HG03108 (cell line): Measurements from ENCODE around the gene GGT6.

ENCODE experiments used
- ATAC-seq: cut with Tn5 transposase; IDR thresholded peaks from one replicate; pipeline ENCODE4 v1.9.1; 2021; ENCODE audit warnings: moderate library complexity; ENCODE audit not compliant: unreplicated experiment

Gene GGT6

DNA sequence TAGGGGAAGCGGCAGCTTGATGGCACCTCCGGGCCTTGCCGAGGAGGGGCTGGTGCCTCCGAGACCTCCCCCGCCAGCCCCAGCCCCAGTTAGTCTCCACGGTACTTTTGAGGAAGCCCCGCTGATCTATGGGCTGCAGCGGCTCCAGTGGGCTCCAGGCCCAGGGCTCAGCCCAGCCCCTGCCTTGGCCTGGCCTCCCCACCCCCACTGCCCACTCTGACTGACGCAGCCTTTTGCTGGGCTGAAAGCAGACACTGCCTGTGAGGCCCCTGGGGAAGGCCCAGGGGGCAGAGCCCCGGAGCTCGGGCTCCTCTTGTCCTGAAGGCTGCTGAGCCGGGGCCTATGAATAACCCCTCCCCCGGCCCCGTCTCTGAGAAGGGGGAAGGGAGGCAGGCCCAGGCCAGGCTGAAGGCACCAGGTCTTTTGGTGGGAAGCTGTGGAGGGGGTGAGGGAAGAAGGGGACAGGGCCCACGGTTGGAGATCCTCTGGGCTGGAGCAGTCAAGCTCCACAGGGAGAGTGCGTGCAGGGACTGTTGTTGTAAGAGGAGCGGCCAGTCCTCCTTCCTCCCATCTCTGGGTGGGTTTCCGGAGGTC, 16.4 kb upstream of the GGT6 start:
- ATAC-seq, result no peak

- ATAC-seq, result no peak
These were observed 15.8 kb upstream of the GGT6 start for GRCh38 chr17:4576161-4576558.

- no peak for ATAC-seq
These were observed 14.2 kb upstream of the GGT6 start for GRCh38 chr17:4574448-4575045.

DNA sequence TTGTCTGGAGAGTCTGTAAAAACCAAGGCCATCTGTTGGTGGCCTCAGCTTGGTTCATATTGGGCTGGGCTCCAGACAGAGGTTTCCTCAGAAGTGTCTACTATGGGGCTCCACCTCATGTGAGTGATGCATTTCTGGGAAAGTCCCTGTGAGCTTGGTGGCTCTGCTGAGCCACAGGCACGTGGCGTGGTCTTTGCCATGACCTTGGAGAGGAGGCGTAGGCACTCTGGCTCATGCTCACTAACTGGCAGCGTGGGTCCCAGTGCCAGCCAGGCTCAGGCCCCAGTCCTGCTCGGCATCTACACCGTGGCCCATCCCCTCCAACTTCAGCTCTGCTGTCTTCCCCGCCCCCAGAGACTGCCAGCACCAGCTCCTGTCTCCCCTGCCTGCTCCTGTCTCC, 13.3 kb upstream of the GGT6 start:
- ATAC-seq, result no peak

DNA sequence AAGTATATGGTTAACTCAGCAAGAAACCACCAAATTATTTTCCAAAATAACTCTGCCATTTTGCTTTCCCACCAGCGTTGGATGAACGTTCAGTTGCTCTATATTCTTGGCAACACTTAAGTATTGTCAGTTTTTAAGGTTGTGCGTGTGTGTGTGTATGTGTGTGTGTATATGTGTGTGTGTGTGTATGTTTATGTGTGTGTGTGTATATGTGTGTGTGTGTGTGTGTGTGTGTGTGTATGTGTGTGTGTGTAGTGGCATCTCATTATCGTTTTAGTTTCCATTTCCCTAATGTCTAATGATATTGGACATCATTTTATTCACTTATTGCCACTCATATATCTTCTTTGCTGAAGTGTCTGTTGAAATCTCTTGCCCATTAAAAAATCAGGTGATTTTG, 12.7 kb upstream of the GGT6 start:
- no peak for ATAC-seq

DNA sequence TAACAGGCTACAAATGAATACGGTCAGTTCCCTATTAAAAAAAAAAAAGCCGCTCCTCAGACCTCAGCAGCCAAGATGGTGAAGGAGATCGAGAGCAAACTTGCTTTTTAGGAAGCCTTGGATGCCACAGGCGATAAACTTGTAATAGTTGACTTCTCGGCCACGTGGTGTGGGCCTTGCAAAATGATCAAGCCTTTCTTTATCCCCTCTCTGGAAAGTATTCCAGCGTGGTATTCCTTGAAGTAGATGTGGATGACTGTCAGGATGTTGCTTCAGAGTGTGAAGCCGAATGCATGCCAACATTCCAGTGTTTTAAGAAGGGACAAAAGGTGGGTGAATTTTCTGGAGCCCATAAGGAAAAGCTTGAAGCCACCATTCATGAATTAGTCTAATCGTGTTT, 11.8 kb upstream of the GGT6 start:
- ATAC-seq, result no peak

DNA sequence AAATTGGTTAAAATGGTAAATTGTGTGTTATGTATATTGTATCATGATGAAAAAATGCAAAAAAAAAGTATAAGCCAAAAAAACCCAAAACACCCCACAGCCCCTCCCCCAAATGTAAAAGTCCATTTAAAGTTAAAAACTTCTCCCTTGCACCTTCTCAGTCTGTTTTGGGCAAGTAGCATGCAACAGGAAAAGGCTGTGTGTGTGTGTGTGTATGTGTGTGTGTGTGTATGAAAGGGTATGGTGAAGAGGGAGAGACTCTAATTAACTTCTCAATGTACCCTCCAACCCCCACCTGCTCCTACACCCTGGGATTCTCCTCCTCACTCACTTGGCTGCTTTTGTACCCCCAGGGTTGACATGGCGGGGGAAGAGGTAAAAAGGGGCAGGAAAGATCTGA, 9.2 kb upstream of the GGT6 start:
- no peak for ATAC-seq

- ATAC-seq, result no peak
These were observed 6.4 kb upstream of the GGT6 start for GRCh38 chr17:4566785-4567184.

DNA sequence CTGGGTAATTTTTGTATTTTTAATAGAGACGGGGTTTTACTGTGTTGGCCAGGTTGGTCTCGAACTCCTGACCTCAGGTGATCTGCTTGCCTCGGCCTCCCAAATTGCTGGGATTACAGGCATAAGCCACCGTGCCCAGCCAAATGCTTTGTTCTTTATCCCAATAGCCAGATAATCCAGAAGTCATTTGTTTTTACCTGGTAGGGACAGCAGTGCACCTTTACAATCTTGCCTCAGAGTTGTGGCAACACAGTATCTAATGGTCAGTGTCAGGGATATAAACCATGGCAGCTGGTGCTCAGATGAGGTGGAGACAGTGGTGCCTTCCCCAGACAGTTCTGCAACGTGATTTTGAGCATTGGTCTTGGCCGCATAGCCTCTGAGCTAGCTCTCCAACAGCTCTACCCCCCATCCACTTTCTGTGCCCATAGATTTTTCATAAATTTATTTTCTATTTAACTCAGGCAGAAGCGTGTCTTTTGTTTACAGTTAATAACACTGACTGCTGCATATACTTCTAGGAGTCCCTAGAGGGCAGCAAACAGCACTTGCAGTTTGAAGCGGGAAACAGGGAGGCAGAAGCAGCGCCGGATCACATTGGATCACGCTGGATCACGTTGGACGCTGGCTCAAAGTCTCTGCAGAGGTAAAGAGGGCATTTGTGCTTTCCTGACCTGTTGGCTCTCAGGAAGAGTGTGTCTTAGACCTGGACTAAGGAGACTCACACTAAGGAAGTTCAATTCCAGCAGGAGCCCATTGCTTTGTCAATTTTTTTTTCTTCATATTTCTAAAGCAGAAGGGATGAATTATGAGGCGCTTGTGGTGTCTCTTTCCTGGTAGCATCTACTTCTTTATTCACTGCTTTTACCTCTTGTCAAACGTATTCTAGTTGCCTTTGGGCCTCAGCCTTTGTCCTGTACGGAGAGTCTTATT, 5.1 kb upstream of the GGT6 start:
- no peak for ATAC-seq

GRCh38 chr17:4562015-4562969, 1.9 kb upstream of the GGT6 start:
- ATAC-seq, result no peak

DNA sequence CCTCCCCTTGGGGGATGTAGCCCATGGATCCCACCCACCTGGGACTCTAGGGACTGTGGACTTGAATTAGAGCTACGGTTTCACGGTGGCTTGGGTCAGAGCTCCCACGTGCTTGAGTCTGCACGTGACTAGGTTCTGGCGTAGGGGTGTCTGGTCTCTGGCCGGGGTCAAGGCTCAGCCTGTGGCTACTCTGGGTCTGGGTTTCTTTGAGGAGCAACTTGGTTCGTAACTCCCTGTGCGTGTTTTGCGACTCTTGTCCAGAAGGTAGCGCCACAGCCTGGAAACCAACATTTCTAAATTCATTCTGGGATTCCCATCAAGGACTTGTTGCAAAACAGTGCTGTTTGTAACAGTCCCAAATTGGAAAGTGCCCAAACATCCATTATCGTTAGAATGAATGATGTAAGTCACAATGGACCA, 470 bp upstream of the GGT6 start:
- no peak for ATAC-seq

DNA sequence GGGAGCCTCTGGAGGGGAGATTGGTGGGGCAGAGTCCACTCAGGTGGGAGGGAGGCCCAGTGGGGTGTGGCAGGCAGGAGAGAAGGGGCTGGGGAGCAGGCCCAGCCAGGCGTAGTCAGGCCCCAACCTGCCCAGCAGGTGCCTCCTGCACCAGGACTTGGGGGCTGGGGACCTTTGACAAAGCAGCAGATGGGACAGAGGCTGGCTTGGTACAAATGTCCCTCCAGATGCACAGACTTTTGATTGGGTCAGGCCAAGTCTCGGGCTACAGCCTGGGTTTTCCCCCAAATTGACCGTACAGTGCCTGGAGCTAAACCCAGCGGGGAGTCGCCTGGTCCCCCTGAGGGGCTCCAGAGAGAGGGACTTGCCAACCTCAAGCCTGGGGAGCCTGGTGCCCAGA, 411 bp downstream of the GGT6 start:
- no peak for ATAC-seq

DNA sequence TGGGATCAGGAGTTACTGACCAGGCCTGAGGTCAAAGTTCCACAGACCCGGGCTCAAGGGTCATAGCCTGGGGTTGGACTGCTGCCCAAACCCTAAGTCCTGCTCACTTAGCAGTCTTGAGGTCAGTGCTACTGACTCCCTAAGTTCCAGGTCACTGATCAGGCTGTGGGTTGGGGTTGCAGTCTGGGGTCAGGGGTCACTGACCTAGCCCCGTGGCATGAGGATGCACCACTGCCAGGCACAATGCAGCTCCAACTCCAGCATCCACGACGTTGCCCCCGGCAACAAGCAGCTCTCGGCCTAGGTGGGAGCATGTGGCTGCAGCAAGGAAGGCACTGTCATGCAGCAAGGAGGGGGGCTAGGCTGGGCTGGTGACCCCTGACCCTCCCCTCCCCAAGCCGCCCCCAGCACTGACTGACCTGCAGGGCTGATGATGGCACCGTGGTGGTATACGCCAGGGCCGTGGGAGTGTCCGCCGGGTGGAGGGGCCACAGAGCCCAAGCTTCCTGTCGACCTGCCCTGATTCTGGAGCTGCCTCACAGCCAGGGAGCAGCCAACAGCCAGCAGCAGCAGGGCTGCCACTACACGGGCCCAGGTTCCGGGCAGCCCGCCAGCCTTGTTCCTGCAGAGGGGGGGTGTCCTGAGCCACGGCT, 1.1 kb downstream of the GGT6 start:
- ATAC-seq, result no peak

DNA sequence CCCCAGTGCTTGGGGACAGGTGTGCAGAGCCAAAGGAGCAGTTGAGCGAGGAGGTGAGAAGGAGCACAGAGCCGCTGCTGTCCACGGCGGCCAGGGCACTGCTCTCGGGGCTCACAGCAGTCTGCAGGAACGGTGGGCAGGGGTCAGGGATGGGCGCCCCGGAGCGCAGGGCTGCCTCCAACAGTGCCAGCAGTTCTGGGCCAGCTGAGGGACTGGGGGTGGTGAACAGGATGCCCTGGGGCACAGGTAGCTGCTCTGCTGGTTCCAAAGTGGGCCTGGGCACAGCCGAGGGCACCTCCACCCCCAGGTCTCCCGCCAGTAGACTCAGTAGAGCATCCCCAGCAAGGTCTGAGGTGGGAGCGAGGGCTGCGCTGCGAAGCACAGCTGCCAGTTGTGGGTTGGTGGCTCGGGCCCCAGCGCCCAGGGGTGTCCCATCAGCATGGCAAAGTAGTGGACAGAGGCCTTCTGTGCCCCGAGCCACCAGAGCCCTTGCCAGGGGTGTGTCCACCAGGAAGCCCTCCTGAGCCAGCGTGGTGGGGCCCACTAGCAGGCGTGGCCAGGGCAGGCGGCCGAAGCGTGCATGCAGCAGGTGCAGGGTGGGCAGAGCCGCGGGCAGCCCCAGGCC, 1.9 kb downstream of the GGT6 start:
- ATAC-seq, result no peak

DNA sequence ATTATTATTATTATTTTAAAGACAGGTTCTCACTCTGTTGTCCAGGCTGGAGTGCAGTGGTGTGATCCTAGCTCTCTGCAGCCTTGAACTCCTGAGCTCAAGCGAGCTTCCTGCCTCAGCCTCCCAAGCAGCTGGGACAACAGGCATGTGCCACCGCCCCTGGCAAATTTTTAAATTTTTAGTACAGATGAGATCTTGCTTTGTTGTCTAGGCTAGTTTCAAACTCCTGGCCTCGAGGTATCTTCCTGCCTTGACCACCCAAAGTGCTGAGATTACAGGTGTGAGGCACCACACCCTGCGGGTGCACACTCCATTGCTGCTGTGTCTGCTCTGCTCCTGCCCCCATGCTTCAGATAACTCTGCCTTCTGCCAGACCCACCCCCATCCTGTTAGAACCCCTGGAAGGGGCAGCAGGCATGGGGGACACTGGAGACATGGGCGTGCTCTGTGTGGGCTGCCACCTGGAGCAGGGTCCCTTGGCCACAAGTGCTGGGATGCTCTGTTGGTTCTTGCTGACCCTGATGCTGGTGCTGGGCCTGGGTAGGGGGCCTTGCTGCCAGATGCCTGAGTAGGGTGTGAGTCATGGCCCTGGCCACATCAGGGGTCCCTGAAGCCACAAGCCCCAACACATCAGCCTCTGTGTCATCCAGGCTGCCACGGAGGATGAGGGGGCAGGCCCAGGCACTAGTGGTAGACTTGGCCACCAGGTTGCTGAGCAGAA, 2.6 kb downstream of the GGT6 start:
- ATAC-seq, result no peak

DNA sequence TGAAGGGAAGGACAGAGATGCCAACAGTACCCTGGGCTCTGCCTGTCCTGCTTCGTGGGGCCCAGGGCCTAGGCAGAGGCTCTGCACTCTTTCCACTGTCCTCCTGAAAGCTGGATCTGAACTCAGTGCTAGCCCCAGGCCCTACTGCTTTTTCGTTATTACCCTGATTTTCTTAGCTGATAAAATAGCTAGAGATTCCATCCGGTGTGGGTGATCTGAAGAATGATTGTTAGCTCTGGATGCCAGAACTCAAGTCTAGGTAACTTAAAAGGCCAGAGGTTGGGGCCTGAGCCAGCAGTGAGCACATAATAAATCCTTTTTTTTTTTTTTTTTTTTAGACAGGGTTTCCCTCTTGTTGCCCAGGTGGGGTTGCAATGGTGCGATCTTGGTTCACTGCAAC, 3.4 kb downstream of the GGT6 start:
- ATAC-seq, result no peak

DNA sequence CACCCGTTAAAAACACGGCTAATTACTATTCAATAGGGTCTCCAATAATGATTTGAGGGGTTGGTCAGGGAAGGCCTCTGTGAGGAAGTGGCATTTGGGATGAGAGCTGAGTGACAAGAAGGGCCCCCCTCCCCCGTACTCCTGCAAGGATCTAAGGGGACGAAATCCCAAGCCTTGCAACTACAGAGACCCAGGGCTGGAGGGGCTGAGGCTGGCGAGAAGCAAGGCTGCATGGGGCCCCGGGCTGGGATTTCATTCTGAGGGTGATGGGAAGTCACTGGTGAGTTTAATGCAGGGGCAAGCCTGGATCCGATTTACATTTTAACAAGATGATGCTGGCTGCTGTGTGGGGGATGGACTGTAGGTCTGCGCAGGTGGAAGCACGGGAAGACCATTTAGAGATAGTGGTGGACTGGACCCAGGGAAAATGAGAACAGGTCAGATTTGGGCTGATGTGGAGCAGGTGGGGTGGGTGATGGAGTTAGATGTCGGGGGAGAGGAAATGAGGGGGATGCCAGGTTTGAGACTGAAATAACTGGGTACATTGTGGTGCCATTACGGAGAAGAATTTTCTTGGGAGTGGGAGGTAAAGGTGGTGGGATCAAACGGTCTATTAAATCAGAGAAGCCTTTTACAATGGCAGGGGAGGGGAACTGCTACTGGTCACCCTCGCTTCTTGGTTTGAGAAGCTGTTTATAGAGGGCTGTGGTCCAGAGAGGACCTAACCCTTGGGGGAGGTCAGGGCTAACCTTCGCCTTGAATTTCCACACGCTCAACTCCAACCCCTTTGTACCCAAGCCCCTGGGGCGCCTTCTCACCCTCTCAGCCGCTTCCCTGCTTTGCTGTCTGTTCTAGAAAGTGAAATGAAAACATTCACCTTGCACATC, 4.3 kb downstream of the GGT6 start:
- no peak for ATAC-seq

DNA sequence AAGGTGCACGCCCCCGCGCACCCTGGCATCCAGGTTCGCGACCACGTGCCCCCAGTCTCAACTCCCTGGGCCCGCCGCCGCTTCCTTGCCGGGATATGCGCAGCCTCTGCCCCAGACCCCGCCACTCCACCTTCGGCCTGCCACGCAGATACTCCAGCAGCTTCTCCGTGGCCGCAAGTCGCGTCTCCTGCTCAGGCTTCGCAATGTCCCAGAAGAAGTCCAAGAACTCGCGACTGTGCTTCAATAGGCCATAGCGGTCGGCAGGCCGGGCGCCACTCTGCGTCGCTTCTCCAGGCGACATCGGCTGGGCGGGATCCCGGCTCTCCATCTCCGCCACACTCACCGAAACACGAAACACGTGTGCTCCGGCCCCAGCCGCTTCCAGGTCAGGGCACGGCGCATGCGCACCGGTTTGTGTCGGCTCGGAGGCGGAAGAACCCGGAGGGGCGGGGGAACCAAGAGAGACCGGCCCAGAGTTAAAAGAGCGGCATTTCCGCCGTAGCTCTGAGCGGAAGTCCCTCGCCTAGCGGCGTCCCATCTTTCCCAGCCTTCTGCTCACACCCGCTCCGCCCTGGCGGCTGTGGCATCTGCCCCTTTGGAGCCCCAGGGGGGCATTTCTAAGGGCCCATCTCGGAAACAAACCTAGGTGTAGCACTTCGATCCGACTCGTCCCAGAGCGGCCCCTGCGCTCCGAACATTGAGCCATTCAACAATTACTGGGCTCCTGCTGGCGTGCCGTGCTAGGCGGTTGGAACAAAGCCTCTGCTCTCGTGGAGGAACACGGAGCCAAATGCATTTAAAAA, 5.2 kb downstream of the GGT6 start, which contains the start of gene MYBBP1A:
TSS of gene MYBBP1A (minus strand) at position 388 of the 803 bp plus-strand sequence. CDS start at position 328, 60 bp downstream.
- peak; percentile 83 for ATAC-seq
